ENCODE results near the gene NEMP1. TPM values are rescaled to one million over a fixed set of nuclear protein-coding genes. Genes with fewer than 3 reads are reported as not detected.

Gene NEMP1
- total and polyA plus RNA-seq, 2 of the 13 experiments (the other 11 are each of a cell fraction or from before 2014, with no cell fraction given): 11.4 to 12.9 TPM

DNA sequence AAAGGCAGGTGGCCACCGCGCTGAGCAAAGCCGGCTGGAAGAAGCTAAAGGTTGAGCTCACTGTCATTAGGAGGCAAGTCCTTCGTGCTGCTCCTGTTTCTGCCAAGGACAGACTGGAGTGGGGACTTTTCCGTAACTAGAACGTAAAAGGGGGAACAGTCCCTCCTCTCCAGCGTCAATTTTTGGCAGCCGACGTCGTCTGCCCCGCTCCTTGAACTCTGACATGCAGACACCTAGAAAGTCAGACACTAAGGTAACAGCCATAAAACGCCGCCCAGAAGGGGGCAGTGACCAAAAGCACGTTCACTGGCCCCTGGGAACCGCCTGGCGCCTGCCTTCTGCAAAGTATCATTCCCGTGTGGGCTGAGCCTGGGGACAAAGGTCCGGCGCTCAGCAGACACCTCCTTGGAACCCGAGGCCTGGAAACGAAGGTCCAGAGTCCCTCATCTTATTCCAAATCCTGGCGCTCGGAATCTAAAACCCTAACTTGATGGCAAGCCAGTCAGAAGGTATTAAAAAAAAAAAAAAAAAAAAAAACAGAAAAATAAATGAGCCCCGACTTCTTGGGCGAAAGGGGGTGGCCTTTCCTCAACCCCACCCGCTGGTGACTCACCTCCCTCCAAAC, 48.6 kb upstream of the NEMP1 start (continued):
- TF ChIP-seq, protein P1, sequence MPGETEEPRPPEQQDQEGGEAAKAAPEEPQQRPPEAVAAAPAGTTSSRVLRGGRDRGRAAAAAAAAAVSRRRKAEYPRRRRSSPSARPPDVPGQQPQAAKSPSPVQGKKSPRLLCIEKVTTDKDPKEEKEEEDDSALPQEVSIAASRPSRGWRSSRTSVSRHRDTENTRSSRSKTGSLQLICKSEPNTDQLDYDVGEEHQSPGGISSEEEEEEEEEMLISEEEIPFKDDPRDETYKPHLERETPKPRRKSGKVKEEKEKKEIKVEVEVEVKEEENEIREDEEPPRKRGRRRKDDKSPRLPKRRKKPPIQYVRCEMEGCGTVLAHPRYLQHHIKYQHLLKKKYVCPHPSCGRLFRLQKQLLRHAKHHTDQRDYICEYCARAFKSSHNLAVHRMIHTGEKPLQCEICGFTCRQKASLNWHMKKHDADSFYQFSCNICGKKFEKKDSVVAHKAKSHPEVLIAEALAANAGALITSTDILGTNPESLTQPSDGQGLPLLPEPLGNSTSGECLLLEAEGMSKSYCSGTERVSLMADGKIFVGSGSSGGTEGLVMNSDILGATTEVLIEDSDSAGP (CRISPR knock-in tag; IDR thresholded peaks at IDR 0.05; ENCODE audit: borderline replicate concordance): no peak; the same call in 1 of the 2 replicates
- TF ChIP-seq ZNF354B (CRISPR knock-in tag; IDR thresholded peaks at IDR 0.05) (no peak), KMT2B (CRISPR knock-in tag; IDR thresholded peaks at IDR 0.05) (no peak), GFI1 (CRISPR knock-in tag; IDR thresholded peaks at IDR 0.05; ENCODE audit: borderline replicate concordance) (no peak), ZNF484 (CRISPR knock-in tag; IDR thresholded peaks at IDR 0.05; ENCODE audit: borderline replicate concordance, low read depth) (no peak), HNRNPUL1 (IDR thresholded peaks at IDR 0.05; ENCODE audit: low read depth, low read length) (no peak), CENPX (CRISPR knock-in tag; IDR thresholded peaks at IDR 0.05) (no peak), RORA (CRISPR knock-in tag; IDR thresholded peaks at IDR 0.05) (no peak), ZNF720 (CRISPR knock-in tag; IDR thresholded peaks at IDR 0.05) (no peak), HMGA1 (CRISPR knock-in tag; conservative IDR thresholded peaks at IDR 0.05) (no peak), SETDB1 (CRISPR knock-in tag; IDR thresholded peaks at IDR 0.05; ENCODE audit: borderline replicate concordance) (no peak), NR2F2 (IDR thresholded peaks at IDR 0.05; ENCODE audit: borderline replicate concordance, low read depth) (0 out of 2 replicates have a peak, but pooled peaks have one; percentile 24), CBX2 (IDR thresholded peaks at IDR 0.05; ENCODE audit: low read depth, low read length) (no peak), CBX2 (CRISPR knock-in tag; IDR thresholded peaks at IDR 0.05; ENCODE audit: low read depth) (no peak), HDAC2 (CRISPR knock-in tag; IDR thresholded peaks at IDR 0.05) (peak; percentile 80; the same call in 1 of the 2 replicates), ZBTB1 (CRISPR knock-in tag; IDR thresholded peaks at IDR 0.05; ENCODE audit: borderline replicate concordance) (no peak)
- TF ChIP-seq, protein P2, sequence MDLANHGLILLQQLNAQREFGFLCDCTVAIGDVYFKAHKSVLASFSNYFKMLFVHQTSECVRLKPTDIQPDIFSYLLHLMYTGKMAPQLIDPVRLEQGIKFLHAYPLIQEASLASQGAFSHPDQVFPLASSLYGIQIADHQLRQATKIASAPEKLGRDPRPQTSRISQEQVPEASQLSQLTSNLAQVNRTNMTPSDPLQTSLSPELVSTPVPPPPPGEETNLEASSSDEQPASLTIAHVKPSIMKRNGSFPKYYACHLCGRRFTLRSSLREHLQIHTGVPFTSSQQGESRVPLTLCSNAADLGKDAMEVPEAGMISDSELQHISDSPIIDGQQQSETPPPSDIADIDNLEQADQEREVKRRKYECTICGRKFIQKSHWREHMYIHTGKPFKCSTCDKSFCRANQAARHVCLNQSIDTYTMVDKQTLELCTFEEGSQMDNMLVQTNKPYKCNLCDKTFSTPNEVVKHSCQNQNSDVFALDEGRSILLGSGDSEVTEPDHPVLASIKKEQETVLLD (CRISPR knock-in tag; IDR thresholded peaks at IDR 0.05; ENCODE audit: low read depth): no peak
- TF ChIP-seq, protein P3, sequence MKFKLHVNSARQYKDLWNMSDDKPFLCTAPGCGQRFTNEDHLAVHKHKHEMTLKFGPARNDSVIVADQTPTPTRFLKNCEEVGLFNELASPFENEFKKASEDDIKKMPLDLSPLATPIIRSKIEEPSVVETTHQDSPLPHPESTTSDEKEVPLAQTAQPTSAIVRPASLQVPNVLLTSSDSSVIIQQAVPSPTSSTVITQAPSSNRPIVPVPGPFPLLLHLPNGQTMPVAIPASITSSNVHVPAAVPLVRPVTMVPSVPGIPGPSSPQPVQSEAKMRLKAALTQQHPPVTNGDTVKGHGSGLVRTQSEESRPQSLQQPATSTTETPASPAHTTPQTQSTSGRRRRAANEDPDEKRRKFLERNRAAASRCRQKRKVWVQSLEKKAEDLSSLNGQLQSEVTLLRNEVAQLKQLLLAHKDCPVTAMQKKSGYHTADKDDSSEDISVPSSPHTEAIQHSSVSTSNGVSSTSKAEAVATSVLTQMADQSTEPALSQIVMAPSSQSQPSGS (CRISPR knock-in tag; IDR thresholded peaks at IDR 0.05): peak; percentile 57; the same call in 1 of the 2 replicates
- TF ChIP-seq, protein P4, sequence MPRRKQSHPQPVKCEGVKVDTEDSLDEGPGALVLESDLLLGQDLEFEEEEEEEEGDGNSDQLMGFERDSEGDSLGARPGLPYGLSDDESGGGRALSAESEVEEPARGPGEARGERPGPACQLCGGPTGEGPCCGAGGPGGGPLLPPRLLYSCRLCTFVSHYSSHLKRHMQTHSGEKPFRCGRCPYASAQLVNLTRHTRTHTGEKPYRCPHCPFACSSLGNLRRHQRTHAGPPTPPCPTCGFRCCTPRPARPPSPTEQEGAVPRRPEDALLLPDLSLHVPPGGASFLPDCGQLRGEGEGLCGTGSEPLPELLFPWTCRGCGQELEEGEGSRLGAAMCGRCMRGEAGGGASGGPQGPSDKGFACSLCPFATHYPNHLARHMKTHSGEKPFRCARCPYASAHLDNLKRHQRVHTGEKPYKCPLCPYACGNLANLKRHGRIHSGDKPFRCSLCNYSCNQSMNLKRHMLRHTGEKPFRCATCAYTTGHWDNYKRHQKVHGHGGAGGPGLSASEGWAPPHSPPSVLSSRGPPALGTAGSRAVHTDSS (CRISPR knock-in tag; conservative IDR thresholded peaks at IDR 0.05): no peak
- TF ChIP-seq, protein P5, sequence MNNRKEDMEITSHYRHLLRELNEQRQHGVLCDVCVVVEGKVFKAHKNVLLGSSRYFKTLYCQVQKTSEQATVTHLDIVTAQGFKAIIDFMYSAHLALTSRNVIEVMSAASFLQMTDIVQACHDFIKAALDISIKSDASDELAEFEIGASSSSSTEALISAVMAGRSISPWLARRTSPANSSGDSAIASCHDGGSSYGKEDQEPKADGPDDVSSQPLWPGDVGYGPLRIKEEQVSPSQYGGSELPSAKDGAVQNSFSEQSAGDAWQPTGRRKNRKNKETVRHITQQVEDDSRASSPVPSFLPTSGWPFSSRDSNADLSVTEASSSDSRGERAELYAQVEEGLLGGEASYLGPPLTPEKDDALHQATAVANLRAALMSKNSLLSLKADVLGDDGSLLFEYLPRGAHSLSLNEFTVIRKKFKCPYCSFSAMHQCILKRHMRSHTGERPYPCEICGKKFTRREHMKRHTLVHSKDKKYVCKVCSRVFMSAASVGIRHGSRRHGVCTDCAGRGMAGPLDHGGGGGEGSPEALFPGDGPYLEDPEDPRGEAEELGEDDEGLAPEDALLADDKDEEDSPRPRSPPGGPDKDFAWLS (CRISPR knock-in tag; IDR thresholded peaks at IDR 0.05; ENCODE audit: borderline replicate concordance): no peak
- TF ChIP-seq, protein P6, sequence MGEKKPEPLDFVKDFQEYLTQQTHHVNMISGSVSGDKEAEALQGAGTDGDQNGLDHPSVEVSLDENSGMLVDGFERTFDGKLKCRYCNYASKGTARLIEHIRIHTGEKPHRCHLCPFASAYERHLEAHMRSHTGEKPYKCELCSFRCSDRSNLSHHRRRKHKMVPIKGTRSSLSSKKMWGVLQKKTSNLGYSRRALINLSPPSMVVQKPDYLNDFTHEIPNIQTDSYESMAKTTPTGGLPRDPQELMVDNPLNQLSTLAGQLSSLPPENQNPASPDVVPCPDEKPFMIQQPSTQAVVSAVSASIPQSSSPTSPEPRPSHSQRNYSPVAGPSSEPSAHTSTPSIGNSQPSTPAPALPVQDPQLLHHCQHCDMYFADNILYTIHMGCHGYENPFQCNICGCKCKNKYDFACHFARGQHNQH (CRISPR knock-in tag; IDR thresholded peaks at IDR 0.05): peak; percentile 79

Data from HepG2 (cell line).